Memory B cell (primary cell): Measurements from ENCODE around the gene FBXL7.

Experiments used
- ATAC-seq: fragments of 150-1000 bp; cut with Tn5 transposase; 2 replicates; pipeline ENCODE4 v1.10.0; 2021; ENCODE audit warnings: low read depth, mild to moderate bottlenecking, moderate library complexity
- DNase-seq, 2 donors: peaks; one replicate each; pipeline ENCODE4 v3.0.0; 2022; ENCODE audit warnings: low spot score in 2 of 2
- H3K27ac Mint-ChIP-seq: one replicate; pipeline ENCODE4 v1.8.0; 2022; ENCODE audit warnings: mild to moderate bottlenecking, moderate library complexity, mixed read lengths
- H3K27me3 Mint-ChIP-seq: one replicate; pipeline ENCODE4 v1.8.0; 2022; ENCODE audit warnings: mixed read lengths
- H3K36me3 Mint-ChIP-seq: one replicate; pipeline ENCODE4 v1.8.0; 2022; ENCODE audit warnings: mild to moderate bottlenecking, mixed read lengths
- H3K4me1 Mint-ChIP-seq: one replicate; pipeline ENCODE4 v1.8.0; 2022; ENCODE audit warnings: mixed read lengths
- H3K4me3 Mint-ChIP-seq: one replicate; pipeline ENCODE4 v1.8.0; 2022; ENCODE audit warnings: mild to moderate bottlenecking, moderate library complexity, mixed read lengths
- H3K9me3 Mint-ChIP-seq: one replicate; pipeline ENCODE4 v1.8.0; 2022; ENCODE audit warnings: mixed read lengths

The FBXL7 gene

DNA sequence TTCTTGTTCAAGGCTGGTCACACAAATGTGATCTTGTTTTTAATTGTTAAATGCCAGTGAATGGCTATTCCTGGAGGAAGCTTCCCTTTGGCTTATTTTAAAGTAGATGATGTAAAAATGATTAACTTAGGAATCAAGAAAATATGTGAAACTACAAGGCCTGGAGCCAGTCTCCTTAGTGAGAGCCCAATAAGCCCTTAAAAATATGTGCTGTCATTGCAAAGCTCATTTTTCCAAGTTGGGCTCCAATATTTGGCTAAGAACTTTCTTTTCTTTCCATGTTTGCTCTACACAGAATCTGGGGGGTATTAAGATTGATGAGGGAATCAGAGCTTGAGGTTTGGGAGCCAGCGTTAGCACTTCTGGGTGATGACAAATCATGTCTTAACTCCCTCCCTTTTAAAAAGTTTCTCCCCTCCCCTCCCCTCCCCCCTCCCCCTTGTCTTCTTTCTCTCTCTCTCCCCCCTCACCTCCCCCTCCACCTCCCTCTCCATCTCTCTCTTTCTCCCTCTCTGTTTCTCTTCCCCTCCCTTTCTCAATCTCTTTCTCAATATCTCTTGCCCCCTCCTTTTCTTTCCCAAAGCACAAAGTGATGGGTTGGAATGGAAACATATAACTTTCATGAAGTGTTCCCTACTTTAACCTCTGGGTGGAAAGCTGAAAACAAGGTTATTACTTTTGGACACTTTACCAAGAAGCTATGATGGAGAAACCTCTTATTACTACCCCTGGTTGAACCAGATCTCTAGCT, 86.0 kb downstream of the FBXL7 start:
- DNase-seq (no peak), ATAC-seq (no peak)
- no peak overlapping the region for H3K27ac Mint-ChIP-seq
- H3K36me3 Mint-ChIP-seq = no peaks in the 10 kb centered on the region
- peaks cover 12% of the 10 kb centered on the region for H3K9me3 Mint-ChIP-seq
- no peaks in the 10 kb centered on the region for H3K4me1 Mint-ChIP-seq
- H3K4me3 Mint-ChIP-seq = no peak overlapping the region
- H3K27me3 Mint-ChIP-seq = no peaks in the 10 kb centered on the region

DNA sequence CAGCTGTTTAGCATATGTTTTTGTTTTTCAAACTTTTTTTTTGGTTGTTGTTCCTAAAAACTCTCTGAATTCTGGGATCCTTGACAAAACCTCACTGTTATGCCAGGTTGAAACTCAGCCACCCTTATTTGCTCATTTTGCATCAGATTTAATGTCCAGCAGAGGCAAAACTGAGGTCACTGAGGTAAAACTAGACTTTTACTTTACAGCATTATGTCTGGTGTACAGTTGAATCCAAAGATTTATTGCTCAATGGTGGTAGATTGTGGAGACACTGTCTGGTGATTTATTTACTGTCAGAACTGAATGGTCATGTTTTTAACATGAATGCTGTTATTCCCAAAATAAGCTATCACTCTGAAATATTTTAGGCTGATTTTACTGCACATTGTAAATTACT, 87.9 kb downstream of the FBXL7 start:
- Mint-ChIP-seq H3K27me3 (no peaks in the 10 kb centered on the region), H3K4me1 (no peaks in the 10 kb centered on the region), H3K9me3 (peaks cover 12% of the 10 kb centered on the region), H3K27ac (no peak overlapping the region), H3K36me3 (no peaks in the 10 kb centered on the region), H3K4me3 (no peak overlapping the region)
- DNase-seq (no peak), ATAC-seq (no peak)

DNA sequence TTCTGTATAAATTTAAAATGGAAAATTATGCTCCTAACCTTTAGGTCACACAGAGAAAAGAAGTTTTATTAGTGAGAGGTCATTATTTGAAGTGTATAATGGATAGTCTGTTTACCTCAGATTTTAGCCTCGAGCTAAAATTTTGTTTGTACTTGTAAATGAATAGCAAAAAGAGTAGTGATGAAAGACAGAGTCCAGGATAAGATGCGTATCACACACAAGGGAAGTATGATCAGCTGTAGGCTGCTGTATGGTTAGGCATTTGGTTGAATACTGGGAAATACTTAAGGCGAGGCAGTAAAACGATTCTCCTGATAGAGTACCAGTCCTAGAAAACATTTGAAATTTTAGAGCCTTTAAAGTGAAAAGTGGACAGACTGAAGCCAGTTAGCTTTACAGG, 92.7 kb downstream of the FBXL7 start:
- Mint-ChIP-seq H3K9me3 (peaks cover under 1% of the 10 kb centered on the region), H3K27ac (no peak overlapping the region)

DNA sequence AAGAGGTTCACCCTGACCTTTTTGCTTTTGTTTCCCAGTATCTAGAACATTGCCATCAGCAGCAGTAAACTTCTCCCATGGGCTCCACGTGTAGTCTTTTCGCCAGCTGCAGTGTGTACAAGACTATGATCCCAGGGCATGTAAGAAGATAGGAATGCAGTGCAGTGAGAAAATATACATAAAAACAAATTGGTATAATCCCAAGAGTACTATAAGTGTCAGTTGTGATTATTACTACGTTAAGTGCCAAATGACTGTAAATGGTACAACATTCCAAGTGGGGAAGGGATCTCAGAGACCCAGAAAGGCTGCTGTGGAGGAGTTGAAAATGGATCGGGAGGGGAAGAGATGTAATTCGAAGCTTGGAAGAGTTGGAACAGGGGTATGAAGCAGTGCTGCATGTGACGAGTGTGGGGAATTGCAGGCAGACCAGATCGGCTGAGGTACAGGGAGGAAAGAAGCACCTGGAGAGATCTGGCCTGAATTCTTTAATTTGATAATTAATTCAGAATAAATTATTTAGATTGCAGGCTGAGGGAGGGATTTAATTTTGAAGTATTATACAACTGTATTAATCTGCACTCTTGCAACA, 95.1 kb downstream of the FBXL7 start:
- no peak for ATAC-seq
- Mint-ChIP-seq H3K4me1 (no peaks in the 10 kb centered on the region), H3K9me3 (no peaks in the 10 kb centered on the region), H3K36me3 (no peaks in the 10 kb centered on the region), H3K27me3 (no peaks in the 10 kb centered on the region), H3K27ac (no peak overlapping the region), H3K4me3 (no peak overlapping the region)
- DNase-seq = no peak

More for the DNA sequence above, 92.7 kb downstream of the FBXL7 start:
- H3K4me3 Mint-ChIP-seq = no peak overlapping the region
- no peaks in the 10 kb centered on the region for H3K36me3 Mint-ChIP-seq
- ATAC-seq (no peak), DNase-seq (no peak)
- H3K4me1 Mint-ChIP-seq = no peaks in the 10 kb centered on the region
- no peaks in the 10 kb centered on the region for H3K27me3 Mint-ChIP-seq

DNA sequence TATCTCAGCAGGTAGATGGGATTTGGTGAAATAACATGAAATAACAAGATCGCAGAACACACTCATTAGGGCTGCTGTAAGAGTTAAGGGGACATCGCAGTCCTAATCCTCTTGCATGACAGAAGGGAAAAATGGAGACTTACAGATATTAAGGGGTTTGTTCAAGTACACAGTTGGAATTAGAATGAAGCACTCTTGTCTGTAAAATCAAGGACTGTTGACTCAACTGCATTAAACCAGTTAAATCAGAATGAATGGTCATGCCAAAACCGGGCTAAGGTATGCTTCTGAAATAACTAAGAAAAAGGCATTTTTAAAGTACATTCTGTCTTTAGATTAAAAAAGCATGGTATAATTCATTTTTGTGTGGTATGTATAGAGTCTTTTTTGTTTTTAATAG, 95.9 kb downstream of the FBXL7 start:
- Mint-ChIP-seq H3K36me3 (no peaks in the 10 kb centered on the region), H3K9me3 (no peaks in the 10 kb centered on the region), H3K4me1 (no peaks in the 10 kb centered on the region), H3K27ac (no peak overlapping the region), H3K27me3 (no peaks in the 10 kb centered on the region), H3K4me3 (no peak overlapping the region)
- no peak for DNase-seq
- ATAC-seq = no peak

DNA sequence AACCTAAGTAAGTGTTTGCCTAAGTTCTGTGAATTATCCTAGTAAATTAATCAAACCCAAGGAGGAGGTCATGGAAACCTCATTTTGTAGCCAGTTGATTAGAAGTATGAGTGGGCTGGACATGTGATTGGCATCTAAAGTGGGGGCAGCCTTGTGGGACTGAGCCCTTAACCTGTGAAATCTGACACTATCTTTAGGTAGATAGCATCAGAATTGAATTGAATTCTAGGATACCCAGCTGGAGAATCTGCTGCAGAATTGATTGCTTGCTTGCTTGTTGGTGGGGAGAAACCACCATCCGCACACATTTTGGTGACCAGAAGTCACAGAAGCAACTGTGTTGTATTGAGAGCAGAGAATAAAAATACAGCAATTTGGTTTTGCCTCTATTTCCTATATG, 97.0 kb downstream of the FBXL7 start:
- DNase-seq (no peak), ATAC-seq (no peak)
- Mint-ChIP-seq H3K27ac (no peak overlapping the region), H3K9me3 (no peaks in the 10 kb centered on the region), H3K4me1 (no peaks in the 10 kb centered on the region), H3K4me3 (no peak overlapping the region), H3K36me3 (no peaks in the 10 kb centered on the region), H3K27me3 (no peaks in the 10 kb centered on the region)

DNA sequence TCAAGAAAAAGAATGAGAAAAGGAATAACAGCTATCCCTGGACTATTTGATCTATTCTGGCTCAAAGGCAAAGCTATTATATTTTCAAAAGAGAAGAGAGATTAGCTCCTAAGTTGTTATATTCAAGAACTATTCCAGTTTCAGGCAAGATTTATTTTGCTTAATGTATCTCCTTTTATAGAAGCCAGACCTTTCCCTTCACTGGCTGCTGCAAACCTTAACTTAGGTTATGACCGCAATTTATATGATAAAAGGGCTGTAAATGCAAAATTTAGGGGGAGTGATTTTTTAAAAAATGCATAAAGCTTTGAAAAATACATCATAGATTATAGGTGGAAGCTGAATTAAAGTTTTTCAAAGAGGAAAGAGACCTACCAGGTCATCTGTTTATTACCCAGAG, 97.8 kb downstream of the FBXL7 start:
- Mint-ChIP-seq H3K4me1 (no peaks in the 10 kb centered on the region), H3K9me3 (no peaks in the 10 kb centered on the region), H3K27ac (no peak overlapping the region), H3K4me3 (no peak overlapping the region), H3K36me3 (no peaks in the 10 kb centered on the region), H3K27me3 (no peaks in the 10 kb centered on the region)
- DNase-seq (no peak), ATAC-seq (no peak)

DNA sequence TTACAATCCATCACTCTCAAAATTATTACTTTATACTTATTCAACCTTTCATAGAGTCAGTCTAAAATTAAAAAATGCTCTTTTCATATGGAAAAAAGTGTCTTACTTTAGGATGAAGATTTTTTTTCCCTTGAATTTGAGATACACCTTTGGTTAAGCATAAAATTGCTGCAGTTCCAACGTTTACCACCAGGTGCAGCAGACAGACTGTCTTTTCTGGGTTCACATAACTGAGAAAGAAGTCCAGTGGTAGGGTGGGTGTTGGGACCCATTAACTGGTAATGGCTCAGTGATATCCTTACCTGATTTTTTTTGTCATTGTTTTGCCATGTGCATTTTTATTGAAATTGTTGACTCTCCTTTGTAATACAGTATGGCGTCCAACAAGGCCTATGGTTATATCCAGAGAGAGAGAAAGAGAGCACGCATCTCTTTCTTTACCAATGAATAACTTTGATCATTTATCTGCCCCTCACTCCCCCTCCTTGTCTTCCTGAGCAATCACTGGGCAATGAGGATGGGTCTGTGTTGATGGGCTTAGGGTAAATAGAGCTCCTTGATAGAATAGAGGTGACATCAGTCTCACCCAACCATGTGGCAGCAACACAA, 98.4 kb downstream of the FBXL7 start:
- Mint-ChIP-seq H3K27ac (no peak overlapping the region), H3K9me3 (no peaks in the 10 kb centered on the region), H3K36me3 (no peaks in the 10 kb centered on the region), H3K27me3 (no peaks in the 10 kb centered on the region), H3K4me3 (no peak overlapping the region), H3K4me1 (no peaks in the 10 kb centered on the region)
- DNase-seq (no peak), ATAC-seq (no peak)

DNA sequence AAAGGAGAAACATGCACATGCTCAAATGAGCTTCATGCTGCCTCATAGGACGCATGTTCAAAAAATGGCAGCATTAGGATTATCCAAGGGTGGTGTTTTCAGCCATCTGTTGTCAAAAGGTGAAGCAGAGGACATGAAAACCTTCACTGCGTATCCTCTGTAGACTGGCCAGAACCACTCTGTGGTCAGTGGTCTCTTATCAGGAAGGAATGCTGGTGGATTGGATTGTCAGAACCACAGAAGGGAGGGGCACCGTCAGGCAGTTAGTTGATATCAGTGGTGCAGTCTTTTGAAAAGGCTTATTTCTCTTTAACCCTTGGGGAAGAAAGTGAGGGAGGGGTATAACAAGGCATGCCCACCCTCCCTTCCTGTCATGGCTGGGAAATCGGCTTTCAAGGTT, 100.1 kb downstream of the FBXL7 start:
- H3K36me3 Mint-ChIP-seq = no peaks in the 10 kb centered on the region
- no peaks in the 10 kb centered on the region for H3K27me3 Mint-ChIP-seq
- no peaks in the 10 kb centered on the region for H3K9me3 Mint-ChIP-seq
- no peak overlapping the region for H3K4me3 Mint-ChIP-seq
- no peaks in the 10 kb centered on the region for H3K4me1 Mint-ChIP-seq
- no peak for ATAC-seq
- no peak overlapping the region for H3K27ac Mint-ChIP-seq
- no peak for DNase-seq

DNA sequence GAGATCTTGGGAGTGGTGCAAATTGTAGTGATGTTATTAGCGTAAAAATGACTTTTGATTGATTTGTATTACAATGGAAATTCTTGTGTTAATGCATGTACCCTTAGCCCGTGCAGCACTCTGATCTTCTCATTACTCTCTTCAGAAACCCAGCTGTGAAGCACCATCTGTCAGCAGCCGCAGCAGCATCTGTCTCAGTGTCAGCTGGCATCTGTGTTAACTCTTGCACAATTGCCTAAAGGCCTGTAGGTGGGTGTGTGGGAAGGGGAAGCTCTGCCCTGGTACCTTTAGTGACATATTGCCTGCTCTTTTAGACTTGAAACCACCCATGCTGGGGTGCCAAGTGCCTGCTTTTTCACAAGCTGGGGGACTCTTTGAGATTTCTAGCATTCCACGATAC, 101.3 kb downstream of the FBXL7 start:
- H3K36me3 Mint-ChIP-seq = no peaks in the 10 kb centered on the region

DNA sequence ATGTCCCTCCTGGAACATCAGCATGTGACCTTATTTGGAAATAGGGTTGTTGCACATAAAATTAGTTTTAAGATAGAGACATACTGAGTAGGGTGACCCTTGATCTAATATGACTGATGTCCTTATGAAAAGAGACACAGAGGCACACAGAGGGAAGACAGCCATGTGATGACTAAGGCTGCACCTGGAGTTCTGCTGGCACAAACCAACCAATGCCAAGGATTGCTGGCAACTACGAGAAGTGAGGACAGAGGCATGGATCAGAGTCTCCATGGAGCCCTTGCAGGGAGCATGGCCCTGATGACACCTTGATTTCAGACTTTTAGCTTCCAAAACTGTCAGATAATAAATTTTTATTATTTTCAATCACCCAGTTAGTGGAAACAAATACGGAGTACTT, 101.9 kb downstream of the FBXL7 start:
- Mint-ChIP-seq H3K4me3 (no peak overlapping the region), H3K27ac (no peak overlapping the region), H3K36me3 (no peaks in the 10 kb centered on the region), H3K9me3 (no peaks in the 10 kb centered on the region), H3K27me3 (no peaks in the 10 kb centered on the region), H3K4me1 (no peaks in the 10 kb centered on the region)
- ATAC-seq (no peak), DNase-seq (no peak)

More for the DNA sequence above, 101.3 kb downstream of the FBXL7 start:
- no peaks in the 10 kb centered on the region for H3K4me1 Mint-ChIP-seq
- no peak overlapping the region for H3K27ac Mint-ChIP-seq
- DNase-seq (no peak), ATAC-seq (no peak)
- no peaks in the 10 kb centered on the region for H3K9me3 Mint-ChIP-seq
- no peaks in the 10 kb centered on the region for H3K27me3 Mint-ChIP-seq
- H3K4me3 Mint-ChIP-seq = no peak overlapping the region

DNA sequence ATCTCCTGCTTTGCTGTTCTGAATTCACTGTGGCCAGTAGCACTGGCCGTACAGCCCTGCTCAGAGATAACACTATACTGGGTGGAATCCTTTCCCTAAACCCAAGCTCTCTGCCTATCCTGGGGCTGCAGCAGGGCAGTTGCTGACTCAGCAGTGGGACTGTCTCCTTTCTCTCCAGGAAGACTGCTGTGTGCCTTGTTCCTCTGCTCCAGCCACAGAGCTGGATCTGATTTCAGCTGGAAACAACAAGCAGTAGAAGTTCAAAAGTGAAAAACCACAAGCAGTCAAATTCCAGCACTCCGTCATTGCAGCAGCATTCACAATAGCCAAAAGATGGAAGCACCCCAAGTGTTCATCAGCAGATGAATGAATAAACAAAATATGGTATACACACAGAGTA, 105.0 kb downstream of the FBXL7 start:
- H3K4me3 Mint-ChIP-seq = no peak overlapping the region
- no peak overlapping the region for H3K27ac Mint-ChIP-seq
- no peak for ATAC-seq
- H3K9me3 Mint-ChIP-seq = peaks cover 3% of the 10 kb centered on the region
- no peak for DNase-seq
- H3K36me3 Mint-ChIP-seq = no peaks in the 10 kb centered on the region
- H3K4me1 Mint-ChIP-seq = no peaks in the 10 kb centered on the region
- no peaks in the 10 kb centered on the region for H3K27me3 Mint-ChIP-seq

DNA sequence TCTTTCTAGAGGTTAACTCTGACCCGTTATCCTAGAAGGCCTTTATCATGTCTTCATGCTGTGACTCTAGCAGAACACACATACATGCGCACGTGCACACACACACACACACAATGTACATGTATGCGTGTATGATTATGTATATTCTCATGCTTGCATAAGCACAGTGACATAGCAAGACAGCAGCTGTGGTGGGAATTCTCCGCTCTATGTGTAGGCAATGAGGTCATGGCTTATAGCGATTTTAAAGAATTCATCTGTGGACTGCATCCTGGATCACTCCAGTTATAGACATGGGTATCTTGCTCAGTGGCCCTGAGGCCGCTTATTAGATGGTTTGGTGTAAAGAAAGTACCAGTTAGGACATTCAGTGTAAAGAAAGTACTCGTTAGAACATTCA, 106.2 kb downstream of the FBXL7 start:
- Mint-ChIP-seq H3K9me3 (peaks cover 3% of the 10 kb centered on the region), H3K27ac (no peak overlapping the region), H3K4me3 (no peak overlapping the region), H3K27me3 (no peaks in the 10 kb centered on the region), H3K4me1 (no peaks in the 10 kb centered on the region), H3K36me3 (no peaks in the 10 kb centered on the region)
- DNase-seq (no peak), ATAC-seq (no peak)

DNA sequence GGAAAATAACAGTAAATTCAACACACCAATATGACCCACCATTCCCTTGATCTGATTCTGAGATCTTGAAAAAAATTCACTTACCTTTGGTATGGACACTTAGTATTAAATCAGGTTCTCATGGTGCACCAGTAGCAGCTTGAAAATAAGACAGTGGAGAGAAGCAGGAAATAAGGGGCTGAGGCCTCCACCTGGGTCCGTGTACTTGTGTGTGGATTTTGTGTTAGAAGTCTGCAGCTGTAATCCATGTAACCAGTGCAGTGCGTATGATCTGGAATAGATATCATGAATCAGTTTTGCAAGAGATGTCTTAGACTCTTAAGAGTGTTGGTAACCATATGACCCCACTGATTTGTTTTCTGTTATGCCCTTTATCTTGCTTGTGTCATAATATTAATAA, 107.1 kb downstream of the FBXL7 start:
- H3K9me3 Mint-ChIP-seq = peaks cover 3% of the 10 kb centered on the region
- ATAC-seq (no peak), DNase-seq (no peak)
- no peak overlapping the region for H3K4me3 Mint-ChIP-seq
- H3K36me3 Mint-ChIP-seq = no peaks in the 10 kb centered on the region
- H3K27ac Mint-ChIP-seq = no peak overlapping the region
- no peaks in the 10 kb centered on the region for H3K4me1 Mint-ChIP-seq
- H3K27me3 Mint-ChIP-seq = no peaks in the 10 kb centered on the region
